ENCODE results near the gene HBA2. TPM values are rescaled to one million over a fixed set of nuclear protein-coding genes. Genes with fewer than 3 reads are reported as not detected.

Gene HBA2
- total and polyA plus RNA-seq, 9 of the 15 experiments (the other 6 are each of a cell fraction or from before 2014, with no cell fraction given), result 40.4 to 853 (median 286) TPM

DNA sequence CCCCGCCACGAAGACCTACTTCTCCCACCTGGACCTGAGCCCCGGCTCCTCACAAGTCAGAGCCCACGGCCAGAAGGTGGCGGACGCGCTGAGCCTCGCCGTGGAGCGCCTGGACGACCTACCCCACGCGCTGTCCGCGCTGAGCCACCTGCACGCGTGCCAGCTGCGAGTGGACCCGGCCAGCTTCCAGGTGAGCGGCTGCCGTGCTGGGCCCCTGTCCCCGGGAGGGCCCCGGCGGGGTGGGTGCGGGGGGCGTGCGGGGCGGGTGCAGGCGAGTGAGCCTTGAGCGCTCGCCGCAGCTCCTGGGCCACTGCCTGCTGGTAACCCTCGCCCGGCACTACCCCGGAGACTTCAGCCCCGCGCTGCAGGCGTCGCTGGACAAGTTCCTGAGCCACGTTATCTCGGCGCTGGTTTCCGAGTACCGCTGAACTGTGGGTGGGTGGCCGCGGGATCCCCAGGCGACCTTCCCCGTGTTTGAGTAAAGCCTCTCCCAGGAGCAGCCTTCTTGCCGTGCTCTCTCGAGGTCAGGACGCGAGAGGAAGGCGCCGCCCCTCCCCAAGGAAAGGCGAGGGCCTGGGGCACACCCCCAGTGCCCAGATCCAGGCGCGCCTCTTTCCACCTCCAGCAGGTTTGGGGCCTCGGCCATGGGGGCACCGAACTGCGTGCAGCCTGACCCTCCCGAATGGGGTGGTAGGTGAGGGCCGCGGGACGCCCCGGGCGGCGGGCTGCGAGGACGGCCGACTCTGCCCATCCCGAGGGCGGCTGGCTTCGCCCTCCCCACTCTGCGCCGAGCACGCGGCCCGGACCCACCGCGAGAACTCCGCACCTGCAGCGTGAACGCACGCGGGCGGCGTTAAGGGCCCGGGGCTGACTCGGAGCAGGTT lies 8.2 kb downstream of the HBA2 start (continued):
- TF ChIP-seq ZNF41 (CRISPR knock-in tag; conservative IDR thresholded peaks at IDR 0.05) (no peak), TFAM (CRISPR knock-in tag; conservative IDR thresholded peaks at IDR 0.05) (no peak), NCOA1 (IDR thresholded peaks at IDR 0.05; ENCODE audit: low read depth) (no peak), NONO (IDR thresholded peaks at IDR 0.05; ENCODE audit: low read depth in 2 of 2, low read length in 1 of 2) (peak; percentile 54 to 86; a peak in 2 of 4 replicates), TEAD1 (CRISPR knock-in tag; IDR thresholded peaks at IDR 0.05) (peak; percentile 40 to 98; a peak in 2 of 4 replicates), ZNF384 (IDR thresholded peaks at IDR 0.05; ENCODE audit: low read depth, low read length) (no peak), RBM17 (IDR thresholded peaks at IDR 0.05; ENCODE audit: borderline replicate concordance, low read depth, low read length) (no peak), HNRNPLL (IDR thresholded peaks at IDR 0.05; ENCODE audit: low read depth, low read length, poor library complexity, severe bottlenecking) (peak; percentile 93), POLR3A (IDR thresholded peaks at IDR 0.05; ENCODE audit: borderline replicate concordance, extremely low read depth, insufficient read depth, insufficient read length) (no peak)
- TF ChIP-seq, protein P1, sequence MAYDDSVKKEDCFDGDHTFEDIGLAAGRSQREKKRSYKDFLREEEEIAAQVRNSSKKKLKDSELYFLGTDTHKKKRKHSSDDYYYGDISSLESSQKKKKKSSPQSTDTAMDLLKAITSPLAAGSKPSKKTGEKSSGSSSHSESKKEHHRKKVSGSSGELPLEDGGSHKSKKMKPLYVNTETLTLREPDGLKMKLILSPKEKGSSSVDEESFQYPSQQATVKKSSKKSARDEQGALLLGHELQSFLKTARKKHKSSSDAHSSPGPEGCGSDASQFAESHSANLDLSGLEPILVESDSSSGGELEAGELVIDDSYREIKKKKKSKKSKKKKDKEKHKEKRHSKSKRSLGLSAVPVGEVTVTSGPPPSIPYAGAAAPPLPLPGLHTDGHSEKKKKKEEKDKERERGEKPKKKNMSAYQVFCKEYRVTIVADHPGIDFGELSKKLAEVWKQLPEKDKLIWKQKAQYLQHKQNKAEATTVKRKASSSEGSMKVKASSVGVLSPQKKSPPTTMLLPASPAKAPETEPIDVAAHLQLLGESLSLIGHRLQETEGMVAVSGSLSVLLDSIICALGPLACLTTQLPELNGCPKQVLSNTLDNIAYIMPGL (CRISPR knock-in tag; IDR thresholded peaks at IDR 0.05), result peak; percentile 100
- TF ChIP-seq, protein P2, sequence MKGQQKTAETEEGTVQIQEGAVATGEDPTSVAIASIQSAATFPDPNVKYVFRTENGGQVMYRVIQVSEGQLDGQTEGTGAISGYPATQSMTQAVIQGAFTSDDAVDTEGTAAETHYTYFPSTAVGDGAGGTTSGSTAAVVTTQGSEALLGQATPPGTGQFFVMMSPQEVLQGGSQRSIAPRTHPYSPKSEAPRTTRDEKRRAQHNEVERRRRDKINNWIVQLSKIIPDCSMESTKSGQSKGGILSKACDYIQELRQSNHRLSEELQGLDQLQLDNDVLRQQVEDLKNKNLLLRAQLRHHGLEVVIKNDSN (CRISPR knock-in tag; IDR thresholded peaks at IDR 0.05), result peak; percentile 62; the same call in 1 of the 2 replicates
- TF ChIP-seq, protein P3, sequence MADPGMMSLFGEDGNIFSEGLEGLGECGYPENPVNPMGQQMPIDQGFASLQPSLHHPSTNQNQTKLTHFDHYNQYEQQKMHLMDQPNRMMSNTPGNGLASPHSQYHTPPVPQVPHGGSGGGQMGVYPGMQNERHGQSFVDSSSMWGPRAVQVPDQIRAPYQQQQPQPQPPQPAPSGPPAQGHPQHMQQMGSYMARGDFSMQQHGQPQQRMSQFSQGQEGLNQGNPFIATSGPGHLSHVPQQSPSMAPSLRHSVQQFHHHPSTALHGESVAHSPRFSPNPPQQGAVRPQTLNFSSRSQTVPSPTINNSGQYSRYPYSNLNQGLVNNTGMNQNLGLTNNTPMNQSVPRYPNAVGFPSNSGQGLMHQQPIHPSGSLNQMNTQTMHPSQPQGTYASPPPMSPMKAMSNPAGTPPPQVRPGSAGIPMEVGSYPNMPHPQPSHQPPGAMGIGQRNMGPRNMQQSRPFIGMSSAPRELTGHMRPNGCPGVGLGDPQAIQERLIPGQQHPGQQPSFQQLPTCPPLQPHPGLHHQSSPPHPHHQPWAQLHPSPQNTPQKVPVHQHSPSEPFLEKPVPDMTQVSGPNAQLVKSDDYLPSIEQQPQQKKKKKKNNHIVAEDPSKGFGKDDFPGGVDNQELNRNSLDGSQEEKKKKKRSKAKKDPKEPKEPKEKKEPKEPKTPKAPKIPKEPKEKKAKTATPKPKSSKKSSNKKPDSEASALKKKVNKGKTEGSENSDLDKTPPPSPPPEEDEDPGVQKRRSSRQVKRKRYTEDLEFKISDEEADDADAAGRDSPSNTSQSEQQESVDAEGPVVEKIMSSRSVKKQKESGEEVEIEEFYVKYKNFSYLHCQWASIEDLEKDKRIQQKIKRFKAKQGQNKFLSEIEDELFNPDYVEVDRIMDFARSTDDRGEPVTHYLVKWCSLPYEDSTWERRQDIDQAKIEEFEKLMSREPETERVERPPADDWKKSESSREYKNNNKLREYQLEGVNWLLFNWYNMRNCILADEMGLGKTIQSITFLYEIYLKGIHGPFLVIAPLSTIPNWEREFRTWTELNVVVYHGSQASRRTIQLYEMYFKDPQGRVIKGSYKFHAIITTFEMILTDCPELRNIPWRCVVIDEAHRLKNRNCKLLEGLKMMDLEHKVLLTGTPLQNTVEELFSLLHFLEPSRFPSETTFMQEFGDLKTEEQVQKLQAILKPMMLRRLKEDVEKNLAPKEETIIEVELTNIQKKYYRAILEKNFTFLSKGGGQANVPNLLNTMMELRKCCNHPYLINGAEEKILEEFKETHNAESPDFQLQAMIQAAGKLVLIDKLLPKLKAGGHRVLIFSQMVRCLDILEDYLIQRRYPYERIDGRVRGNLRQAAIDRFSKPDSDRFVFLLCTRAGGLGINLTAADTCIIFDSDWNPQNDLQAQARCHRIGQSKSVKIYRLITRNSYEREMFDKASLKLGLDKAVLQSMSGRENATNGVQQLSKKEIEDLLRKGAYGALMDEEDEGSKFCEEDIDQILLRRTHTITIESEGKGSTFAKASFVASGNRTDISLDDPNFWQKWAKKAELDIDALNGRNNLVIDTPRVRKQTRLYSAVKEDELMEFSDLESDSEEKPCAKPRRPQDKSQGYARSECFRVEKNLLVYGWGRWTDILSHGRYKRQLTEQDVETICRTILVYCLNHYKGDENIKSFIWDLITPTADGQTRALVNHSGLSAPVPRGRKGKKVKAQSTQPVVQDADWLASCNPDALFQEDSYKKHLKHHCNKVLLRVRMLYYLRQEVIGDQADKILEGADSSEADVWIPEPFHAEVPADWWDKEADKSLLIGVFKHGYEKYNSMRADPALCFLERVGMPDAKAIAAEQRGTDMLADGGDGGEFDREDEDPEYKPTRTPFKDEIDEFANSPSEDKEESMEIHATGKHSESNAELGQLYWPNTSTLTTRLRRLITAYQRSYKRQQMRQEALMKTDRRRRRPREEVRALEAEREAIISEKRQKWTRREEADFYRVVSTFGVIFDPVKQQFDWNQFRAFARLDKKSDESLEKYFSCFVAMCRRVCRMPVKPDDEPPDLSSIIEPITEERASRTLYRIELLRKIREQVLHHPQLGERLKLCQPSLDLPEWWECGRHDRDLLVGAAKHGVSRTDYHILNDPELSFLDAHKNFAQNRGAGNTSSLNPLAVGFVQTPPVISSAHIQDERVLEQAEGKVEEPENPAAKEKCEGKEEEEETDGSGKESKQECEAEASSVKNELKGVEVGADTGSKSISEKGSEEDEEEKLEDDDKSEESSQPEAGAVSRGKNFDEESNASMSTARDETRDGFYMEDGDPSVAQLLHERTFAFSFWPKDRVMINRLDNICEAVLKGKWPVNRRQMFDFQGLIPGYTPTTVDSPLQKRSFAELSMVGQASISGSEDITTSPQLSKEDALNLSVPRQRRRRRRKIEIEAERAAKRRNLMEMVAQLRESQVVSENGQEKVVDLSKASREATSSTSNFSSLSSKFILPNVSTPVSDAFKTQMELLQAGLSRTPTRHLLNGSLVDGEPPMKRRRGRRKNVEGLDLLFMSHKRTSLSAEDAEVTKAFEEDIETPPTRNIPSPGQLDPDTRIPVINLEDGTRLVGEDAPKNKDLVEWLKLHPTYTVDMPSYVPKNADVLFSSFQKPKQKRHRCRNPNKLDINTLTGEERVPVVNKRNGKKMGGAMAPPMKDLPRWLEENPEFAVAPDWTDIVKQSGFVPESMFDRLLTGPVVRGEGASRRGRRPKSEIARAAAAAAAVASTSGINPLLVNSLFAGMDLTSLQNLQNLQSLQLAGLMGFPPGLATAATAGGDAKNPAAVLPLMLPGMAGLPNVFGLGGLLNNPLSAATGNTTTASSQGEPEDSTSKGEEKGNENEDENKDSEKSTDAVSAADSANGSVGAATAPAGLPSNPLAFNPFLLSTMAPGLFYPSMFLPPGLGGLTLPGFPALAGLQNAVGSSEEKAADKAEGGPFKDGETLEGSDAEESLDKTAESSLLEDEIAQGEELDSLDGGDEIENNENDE (IDR thresholded peaks at IDR 0.05; ENCODE audit: low read depth, low read length), result no peak
